LHCN-M2 (cell line): Measurements from ENCODE around the gene ERC1. TPM values are rescaled to one million over a fixed set of nuclear protein-coding genes. Genes with fewer than 3 reads are reported as not detected.
A peak's percentile ranks its signal among the peaks of the same experiment; 100 is the strongest.

ENCODE experiments used
- DNase-seq: peaks from one replicate; pipeline ENCODE4 v3.0.0-alpha.2; 2012; ENCODE audit warnings: low read depth
- total RNA-seq: library from RNA; depleted of rRNA; stranded (reverse); fragments of >200 nt; gene quantifications from 2 replicates; pipeline ENCODE4 v1.2.3, GENCODE V29; 2014

The ERC1 gene
- total RNA-seq, 1 experiment from 2014 or later, result 19.3 TPM

- DNase-seq, result no peak
Observed at GRCh38 chr12:1382151-1382550, 391.1 kb downstream of the ERC1 start.

GRCh38 chr12:1382826-1383225 lies 391.8 kb downstream of the ERC1 start:
- DNase-seq, result no peak

- no peak for DNase-seq
Observed at GRCh38 chr12:1383758-1384157, 392.7 kb downstream of the ERC1 start.

GRCh38 chr12:1384910-1385309 lies 393.9 kb downstream of the ERC1 start:
- DNase-seq, result no peak

- no peak for DNase-seq
Observed at GRCh38 chr12:1391722-1392121, 400.7 kb downstream of the ERC1 start.

- no peak for DNase-seq
Observed at GRCh38 chr12:1395421-1395955, 404.5 kb downstream of the ERC1 start.

- peak; percentile 39 for DNase-seq
Observed at GRCh38 chr12:1398673-1399072, 407.6 kb downstream of the ERC1 start.

GRCh38 chr12:1401891-1402290 lies 410.9 kb downstream of the ERC1 start:
- no peak for DNase-seq

GRCh38 chr12:1403417-1403816 lies 412.4 kb downstream of the ERC1 start:
- DNase-seq, result no peak

GRCh38 chr12:1405619-1406018 lies 414.6 kb downstream of the ERC1 start:
- no peak for DNase-seq

GRCh38 chr12:1410794-1411193 lies 419.8 kb downstream of the ERC1 start:
- no peak for DNase-seq

GRCh38 chr12:1413930-1414329 lies 422.9 kb downstream of the ERC1 start:
- no peak for DNase-seq

GRCh38 chr12:1418144-1418543 lies 427.1 kb downstream of the ERC1 start:
- no peak for DNase-seq

- no peak for DNase-seq
Observed at GRCh38 chr12:1419849-1420371, 428.9 kb downstream of the ERC1 start.

- no peak for DNase-seq
Observed at GRCh38 chr12:1421091-1421846, 430.2 kb downstream of the ERC1 start.

- DNase-seq, result no peak
Observed at GRCh38 chr12:1422604-1423315, 431.7 kb downstream of the ERC1 start.

- no peak for DNase-seq
Observed at GRCh38 chr12:1424674-1425395, 433.8 kb downstream of the ERC1 start.

GRCh38 chr12:1425396-1425729 lies 434.3 kb downstream of the ERC1 start:
- no peak for DNase-seq

- DNase-seq, result no peak
Observed at GRCh38 chr12:1428671-1429070, 437.6 kb downstream of the ERC1 start.

- DNase-seq, result peak; percentile 95
Observed at GRCh38 chr12:1429980-1430379, 439.0 kb downstream of the ERC1 start.

- no peak for DNase-seq
Observed at GRCh38 chr12:1434296-1434955, 443.4 kb downstream of the ERC1 start.

- no peak for DNase-seq
Observed at GRCh38 chr12:1435044-1435443, 444.0 kb downstream of the ERC1 start.
